ENCODE data around the gene IFNA5.

Gene IFNA5

GRCh38 chr9:21294904-21295538 lies 10.1 kb downstream of the IFNA5 start:
- no peak overlapping the region for H3K4me3 ChIP-seq (ENCODE audit: low read length)
- no peak for TF ChIP-seq CTCF (conservative IDR thresholded peaks at IDR 0.05; ENCODE audit: low read length)
- no peak for DNase-seq (ENCODE audit: low read depth)

GRCh38 chr9:21294364-21294774 lies 10.7 kb downstream of the IFNA5 start:
- no peak overlapping the region for H3K4me3 ChIP-seq (ENCODE audit: low read length)
- TF ChIP-seq CTCF (conservative IDR thresholded peaks at IDR 0.05; ENCODE audit: low read length): no peak
- no peak for DNase-seq (ENCODE audit: low read depth)

GRCh38 chr9:21289848-21290247 lies 15.3 kb downstream of the IFNA5 start:
- DNase-seq (ENCODE audit: low read depth): no peak
- H3K4me3 ChIP-seq (ENCODE audit: low read length): no peak overlapping the region
- TF ChIP-seq CTCF (conservative IDR thresholded peaks at IDR 0.05; ENCODE audit: low read length): no peak

GRCh38 chr9:21287280-21287679 lies 17.8 kb downstream of the IFNA5 start:
- TF ChIP-seq CTCF (conservative IDR thresholded peaks at IDR 0.05; ENCODE audit: low read length): no peak
- no peak for DNase-seq (ENCODE audit: low read depth)
- H3K4me3 ChIP-seq (ENCODE audit: low read length): no peak overlapping the region

- no peak overlapping the region for H3K4me3 ChIP-seq (ENCODE audit: low read length)
- no peak for DNase-seq (ENCODE audit: low read depth)
- TF ChIP-seq CTCF (conservative IDR thresholded peaks at IDR 0.05; ENCODE audit: low read length): no peak
Observed at GRCh38 chr9:21286659-21287058, 18.5 kb downstream of the IFNA5 start.

- TF ChIP-seq CTCF (conservative IDR thresholded peaks at IDR 0.05; ENCODE audit: low read length): no peak
- no peak for DNase-seq (ENCODE audit: low read depth)
- H3K4me3 ChIP-seq (ENCODE audit: low read length): no peak overlapping the region
Observed at GRCh38 chr9:21286099-21286498, 19.0 kb downstream of the IFNA5 start.

GRCh38 chr9:21281275-21281674 lies 23.8 kb downstream of the IFNA5 start:
- no peak for DNase-seq (ENCODE audit: low read depth)
- no peak overlapping the region for H3K4me3 ChIP-seq (ENCODE audit: low read length)
- TF ChIP-seq CTCF (conservative IDR thresholded peaks at IDR 0.05; ENCODE audit: low read length): no peak

Data from AG10803 (cell line).